K562 (cell line): ENCODE results near the gene NRP1. TPM values are rescaled to one million over a fixed set of nuclear protein-coding genes. Genes with fewer than 3 reads are reported as not detected.

ENCODE experiments used
- KLF6 ChIP-seq: fragments of 250-450 bp; sonication (Bioruptor Pico); IDR thresholded peaks from 2 replicates; pipeline ENCODE4 v1.4.0; 2020; ENCODE audit warnings: mild to moderate bottlenecking, moderate library complexity, borderline replicate concordance
- MYNN ChIP-seq, 2 experiments: sonication (generic); formaldehyde crosslinking in 1 of 2; IDR thresholded peaks; 2 replicates each; pipeline versions ENCODE4 v1.5.0 to v1.6.1; 2016 to 2020; ENCODE audit warnings: antibody characterized with exemption in 1 of 2, missing genetic modification reagents in 1 of 2
- TAL1 ChIP-seq: fragments of 450-650 bp; IDR thresholded peaks from 2 replicates; pipeline ENCODE4 v1.6.1; 2016; ENCODE audit warnings: mild to moderate bottlenecking
- ZNF12 ChIP-seq: sonication (generic); formaldehyde crosslinking; IDR thresholded peaks from 2 replicates; pipeline ENCODE4 v1.4.0; 2020; ENCODE audit warnings: mild to moderate bottlenecking, missing genetic modification reagents
- ZNF197 ChIP-seq: fragments of 200-800 bp; sonication (Bioruptor generic); IDR thresholded peaks from 2 replicates; pipeline ENCODE4 v1.6.1; 2016; ENCODE audit warnings: low read depth, missing genetic modification characterization, missing compliant biosample characterization
- ZNF318 ChIP-seq, 2 experiments: fragments of 450-650 bp; IDR thresholded peaks; 2 replicates each; pipeline ENCODE4 v1.6.1; 2016; ENCODE audit warnings: mild to moderate bottlenecking in 2 of 2, borderline replicate concordance in 1 of 2, low read depth in 1 of 2, moderate library complexity in 1 of 2
- polyA plus RNA-seq, 8 experiments: library from polyadenylated mRNA; depleted of rRNA in 4 of 8; stranded (reverse) in 5 of 8; unstranded in 3 of 8; fragments of >200 nt; fragmentation: Nextera tagmentation in 2 of 8; fragmentation: Illumina TruSeq in 1 of 8; extraction: Ambion mirVana in 2 of 8; extraction: Trizol in 1 of 8; gene quantifications; 2 replicates each; pipeline versions ENCODE4 v1.2.1 to v1.2.3, GENCODE V29; 2011 to 2014; ENCODE audit warnings: inconsistent platforms in 1 of 8, missing spikeins in 1 of 8
- total RNA-seq, 7 experiments: library from RNA; depleted of rRNA in 6 of 7; stranded (reverse); fragments of >200 nt in 6 of 7; fragmentation: Illumina TruSeq in 2 of 7; extraction: Trizol in 2 of 7; gene quantifications; 2 replicates each; pipeline versions ENCODE4 v1.2.1 to v1.2.3, GENCODE V29; 2011 to 2021; ENCODE audit warnings: low replicate concordance in 1 of 7

NRP1 gene
- total and polyA plus RNA-seq, 9 of the 15 experiments (the other 6 are each of a cell fraction or from before 2014, with no cell fraction given) = 0.01 to 0.38 (median 0.04) TPM; not detected in 5

- no peak for TF ChIP-seq ZNF318 (IDR thresholded peaks at IDR 0.05; ENCODE audit: borderline replicate concordance in 1 of 2, low read depth in 1 of 2)
- no peak for TF ChIP-seq MYNN (IDR thresholded peaks at IDR 0.05)
- TF ChIP-seq MYNN (CRISPR knock-in tag; IDR thresholded peaks at IDR 0.05) = no peak
- no peak for TF ChIP-seq ZNF197 (CRISPR knock-in tag)
- TF ChIP-seq KLF6 = no peak
- no peak for TF ChIP-seq TAL1
- TF ChIP-seq ZNF12 (CRISPR knock-in tag) = no peak
These were observed 35.6 kb downstream of the NRP1 start (continued) for GRCh38 chr10:33298893-33299292.
